ENCODE measurements around the gene PKP3.
"Not testable (repeated sequence)": the region's sequence is repeated elsewhere in the genome, so short reads cannot be mapped to it uniquely, and the experiment has no call there.

PKP3 gene

GRCh38 chr11:394858-395655 is 1.0 kb downstream of the PKP3 start:
- no peak for DNase-seq (ENCODE audit: low spot score)

- DNase-seq (ENCODE audit: low spot score) = no peak
Measured at GRCh38 chr11:395866-396265, 1.9 kb downstream of the PKP3 start.

GRCh38 chr11:396511-396947 is 2.5 kb downstream of the PKP3 start:
- peak; percentile 30 for DNase-seq (ENCODE audit: low spot score)

GRCh38 chr11:396948-397548 is 3.0 kb downstream of the PKP3 start:
- DNase-seq (ENCODE audit: low spot score) = peak; percentile 80

GRCh38 chr11:398826-399225 is 4.8 kb downstream of the PKP3 start:
- DNase-seq (ENCODE audit: low spot score) = peak; percentile 29

GRCh38 chr11:399731-400211 is 5.8 kb downstream of the PKP3 start:
- DNase-seq (ENCODE audit: low spot score) = no peak

- no peak for DNase-seq (ENCODE audit: low spot score)
Measured at GRCh38 chr11:400241-400689, 6.3 kb downstream of the PKP3 start.

- not testable (repeated sequence) for DNase-seq (ENCODE audit: low spot score)
Measured at GRCh38 chr11:401196-401595, 7.2 kb downstream of the PKP3 start.

- no peak for DNase-seq (ENCODE audit: low spot score)
Measured at GRCh38 chr11:403021-403760, 9.2 kb downstream of the PKP3 start.

- no peak for DNase-seq (ENCODE audit: low spot score)
Measured at GRCh38 chr11:403761-404431, 9.9 kb downstream of the PKP3 start.

- DNase-seq (ENCODE audit: low spot score) = no peak
Measured at GRCh38 chr11:404551-405264, 10.7 kb downstream of the PKP3 start.

- DNase-seq (ENCODE audit: low spot score) = no peak
Measured at GRCh38 chr11:405323-405953, 11.4 kb downstream of the PKP3 start.

GRCh38 chr11:405954-406795 is 12.2 kb downstream of the PKP3 start:
- DNase-seq (ENCODE audit: low spot score) = no peak

GRCh38 chr11:406796-407650 is 13.0 kb downstream of the PKP3 start:
- peak; percentile 97 for DNase-seq (ENCODE audit: low spot score)

GRCh38 chr11:407651-408123 is 13.7 kb downstream of the PKP3 start:
- DNase-seq (ENCODE audit: low spot score) = no peak

GRCh38 chr11:408154-409007 is 14.4 kb downstream of the PKP3 start:
- no peak for DNase-seq (ENCODE audit: low spot score)

- DNase-seq (ENCODE audit: low spot score) = no peak
Measured at GRCh38 chr11:409008-409599, 15.1 kb downstream of the PKP3 start.

Data from GM03348 (cell line).